WERI-Rb-1 (cell line): ENCODE data around the gene LRRC34.

Source experiments
- DNase-seq: peaks from one replicate; pipeline ENCODE4 v3.0.0-alpha.2; 2020
- H3K27ac ChIP-seq: fragments of 250-450 bp; sonication (Bioruptor Pico); 2 replicates; pipeline ENCODE4 v1.5.1; 2020; ENCODE audit warnings: mild to moderate bottlenecking, moderate library complexity
- H3K27me3 ChIP-seq: fragments of 250-450 bp; sonication (Bioruptor Pico); 2 replicates; pipeline ENCODE4 v1.5.1; 2021; ENCODE audit warnings: mild to moderate bottlenecking, low read depth, moderate library complexity; ENCODE audit not compliant: insufficient read depth, severe bottlenecking
- H3K36me3 ChIP-seq: fragments of 250-450 bp; sonication (Bioruptor Pico); 2 replicates; pipeline ENCODE4 v1.5.1; 2020; ENCODE audit warnings: mild to moderate bottlenecking, moderate library complexity
- H3K4me3 ChIP-seq: 2 replicates; pipeline ENCODE4 v1.5.1; 2011; ENCODE audit warnings: low read depth, mild to moderate bottlenecking, control low read depth, low read length
- H3K9me3 ChIP-seq: fragments of 250-450 bp; sonication (Bioruptor Pico); 2 replicates; pipeline ENCODE4 v1.5.1; 2021; ENCODE audit warnings: mild to moderate bottlenecking, moderate library complexity; ENCODE audit not compliant: severe bottlenecking
- CTCF ChIP-seq: IDR thresholded peaks from 2 replicates; pipeline ENCODE4 v1.5.1; 2011; ENCODE audit warnings: low read depth, mild to moderate bottlenecking, control low read depth, inconsistent platforms, low read length

The LRRC34 gene, protein sequence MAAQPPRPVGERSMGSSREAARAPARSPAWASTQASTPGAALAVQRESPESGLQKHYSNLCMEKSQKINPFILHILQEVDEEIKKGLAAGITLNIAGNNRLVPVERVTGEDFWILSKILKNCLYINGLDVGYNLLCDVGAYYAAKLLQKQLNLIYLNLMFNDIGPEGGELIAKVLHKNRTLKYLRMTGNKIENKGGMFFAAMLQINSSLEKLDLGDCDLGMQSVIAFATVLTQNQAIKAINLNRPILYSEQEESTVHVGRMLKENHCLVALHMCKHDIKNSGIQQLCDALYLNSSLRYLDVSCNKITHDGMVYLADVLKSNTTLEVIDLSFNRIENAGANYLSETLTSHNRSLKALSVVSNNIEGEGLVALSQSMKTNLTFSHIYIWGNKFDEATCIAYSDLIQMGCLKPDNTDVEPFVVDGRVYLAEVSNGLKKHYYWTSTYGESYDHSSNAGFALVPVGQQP

DNA sequence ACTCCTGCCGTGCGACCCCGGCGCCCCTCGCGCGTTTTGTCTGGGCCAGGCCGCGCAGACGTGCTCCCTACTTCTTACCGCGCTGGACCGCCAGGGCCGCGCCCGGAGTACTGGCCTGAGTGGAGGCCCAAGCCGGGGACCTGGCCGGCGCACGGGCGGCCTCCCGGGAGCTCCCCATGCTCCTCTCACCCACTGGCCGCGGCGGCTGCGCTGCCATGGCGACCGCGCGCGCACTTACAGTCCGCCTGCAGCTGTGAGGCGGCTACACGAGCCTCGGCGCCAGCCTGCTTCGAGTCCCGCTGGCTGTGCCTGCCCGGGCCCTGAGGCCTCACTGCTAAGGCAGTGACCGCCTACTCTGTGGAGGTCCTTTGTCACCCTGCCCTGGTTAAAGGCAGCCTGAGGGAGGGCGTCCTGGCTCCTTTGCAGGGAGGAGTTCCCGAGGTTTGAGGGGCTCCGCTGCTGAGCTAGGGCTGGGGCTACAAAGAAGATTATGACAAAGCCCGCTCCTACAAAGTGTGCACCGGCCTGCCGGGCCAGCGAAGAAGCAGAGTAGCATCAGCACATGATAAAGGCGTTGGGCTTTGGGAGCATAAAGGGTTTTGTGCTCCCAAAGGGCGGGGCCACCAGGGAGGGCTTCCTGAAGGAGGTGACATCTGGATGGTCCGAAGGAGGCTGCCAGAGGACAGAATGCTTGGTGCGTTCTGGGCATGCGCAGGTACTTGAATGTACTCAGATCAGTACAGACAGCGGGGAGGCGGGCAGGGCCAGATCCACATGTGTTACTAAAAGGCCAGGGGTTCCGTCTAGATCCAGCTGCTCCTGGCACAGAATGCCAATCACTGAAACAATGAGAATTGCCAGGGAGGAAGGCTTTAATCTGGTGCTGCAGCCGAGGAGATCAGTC lies at the start of gene LRRC34, which contains the start of gene LRRIQ4:
Gene LRRC34, minus strand, starts transcription at position 573 of the 904 bp plus-strand sequence. Its CDS starts 356 bp downstream, at position 217.
Gene LRRIQ4, plus strand, starts transcription at position 539 of the 904 bp plus-strand sequence. CDS start 9,052 bp downstream, outside the sequence.
- Histone ChIP-seq H3K36me3 (no peaks in the 10 kb centered on the region), H3K27ac (peak within 1 kb of the TSS; percentile 89), H3K9me3 (peaks cover 3% of the 10 kb centered on the region), H3K4me3 (peak within 1 kb of the TSS; percentile 96), H3K27me3 (no peaks in the 10 kb centered on the region)
- DNase-seq: peak; percentile 93
- TF ChIP-seq CTCF: no peak

DNA sequence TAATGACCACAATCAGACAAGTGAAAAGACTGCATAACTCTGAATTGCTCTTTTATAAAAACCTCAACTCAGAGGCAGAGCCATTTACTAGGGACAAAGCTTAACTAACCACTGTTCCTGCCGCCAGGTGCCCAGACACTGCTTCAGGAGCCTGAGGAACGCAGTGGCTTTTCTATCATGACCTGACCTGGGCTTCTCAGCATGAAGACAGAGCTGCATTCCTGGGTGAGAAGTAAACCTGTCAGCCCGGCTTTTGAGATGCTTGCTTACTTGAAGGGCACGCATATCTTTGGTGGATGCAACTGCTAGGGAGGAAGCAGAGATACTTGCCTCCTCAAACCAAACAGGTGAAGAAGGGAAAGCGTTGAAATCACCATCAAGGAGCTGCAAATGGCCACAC lies 49.2 kb upstream of the LRRC34 start:
- TF ChIP-seq CTCF: no peak
- Histone ChIP-seq H3K36me3 (no peaks in the 10 kb centered on the region), H3K27ac (no peak overlapping the region), H3K4me3 (no peak overlapping the region), H3K27me3 (no peaks in the 10 kb centered on the region), H3K9me3 (no peaks in the 10 kb centered on the region)
- no peak for DNase-seq

GRCh38 chr3:169857811-169858210 lies 45.1 kb upstream of the LRRC34 start:
- Histone ChIP-seq H3K27me3 (no peaks in the 10 kb centered on the region), H3K9me3 (no peaks in the 10 kb centered on the region), H3K27ac (no peak overlapping the region), H3K36me3 (no peaks in the 10 kb centered on the region), H3K4me3 (no peak overlapping the region)
- TF ChIP-seq CTCF: no peak
- DNase-seq: no peak

GRCh38 chr3:169855514-169855913 lies 42.8 kb upstream of the LRRC34 start:
- H3K27ac ChIP-seq: no peak overlapping the region
- H3K4me3 ChIP-seq: no peak overlapping the region
- TF ChIP-seq CTCF: no peak
- no peaks in the 10 kb centered on the region for H3K36me3 ChIP-seq
- no peaks in the 10 kb centered on the region for H3K9me3 ChIP-seq
- H3K27me3 ChIP-seq: no peaks in the 10 kb centered on the region
- no peak for DNase-seq

DNA sequence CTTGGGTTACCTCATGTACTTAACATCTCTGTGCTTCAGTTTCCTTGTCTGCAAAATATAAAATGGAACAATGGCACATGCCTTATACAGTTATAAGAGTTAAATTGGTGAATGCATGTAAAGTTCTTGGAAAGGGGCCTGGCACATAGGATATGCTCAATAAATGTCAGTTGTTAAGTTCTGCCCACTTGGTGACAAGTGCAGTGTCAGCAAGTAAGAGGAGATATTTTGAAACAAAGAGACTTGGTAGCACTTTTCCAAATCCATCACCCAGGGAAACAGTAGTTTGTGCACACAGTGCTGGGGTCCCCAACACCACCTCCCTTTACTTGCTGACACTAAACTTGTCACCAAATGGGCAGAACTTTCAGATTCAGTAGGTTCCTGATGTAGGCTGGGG lies 37.9 kb upstream of the LRRC34 start:
- Histone ChIP-seq H3K27ac (no peak overlapping the region), H3K4me3 (no peak overlapping the region), H3K9me3 (no peaks in the 10 kb centered on the region), H3K36me3 (no peaks in the 10 kb centered on the region), H3K27me3 (no peaks in the 10 kb centered on the region)
- TF ChIP-seq CTCF: no peak
- no peak for DNase-seq
